Measurements from ENCODE around the gene RASAL2. TPM values are rescaled to one million over a fixed set of nuclear protein-coding genes. Genes with fewer than 3 reads are reported as not detected.

The RASAL2 gene
- total RNA-seq, 1 donor from 2014 or later: 44.2 TPM

DNA sequence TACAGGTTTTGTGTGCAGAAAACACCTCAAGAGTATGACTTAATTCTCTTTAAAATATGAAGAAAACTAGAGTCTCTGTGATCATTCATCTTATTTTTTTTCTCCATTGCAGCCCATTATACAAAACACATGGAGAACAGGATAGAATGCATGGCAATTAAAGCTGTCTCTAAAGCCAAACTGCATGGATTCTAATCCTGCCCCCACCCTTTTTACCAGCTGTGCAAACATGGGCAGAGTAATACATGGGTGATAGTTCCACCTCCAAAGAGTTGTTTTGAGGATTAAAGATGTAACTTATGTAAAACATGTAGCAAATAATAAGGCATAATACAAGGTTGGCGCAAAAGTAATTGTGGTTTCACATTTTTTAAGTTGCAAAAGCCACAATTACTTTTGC lies 288.5 kb downstream of the RASAL2 start:
- no peak overlapping the region for H3K9ac ChIP-seq (ENCODE audit: low read length)
- FAIRE-seq (no peak), DNase-seq (ENCODE audit: low read depth) (no peak)
- Mint-ChIP-seq H3K4me3 (ENCODE audit: unreplicated experiment) (no peak overlapping the region), H3K4me1 (ENCODE audit: low read depth, unreplicated experiment) (peaks cover 2% of the 10 kb centered on the region), H3K27ac (ENCODE audit: unreplicated experiment) (no peak overlapping the region), H3K36me3 (ENCODE audit: low read depth, unreplicated experiment) (no peaks in the 10 kb centered on the region), H3K27me3 (ENCODE audit: low read depth, unreplicated experiment) (no peaks in the 10 kb centered on the region), H3K9me3 (ENCODE audit: unreplicated experiment) (no peaks in the 10 kb centered on the region)
- H3K4me1 ChIP-seq (ENCODE audit: insufficient read depth, low read length): no peaks in the 10 kb centered on the region
- H3K79me2 ChIP-seq (ENCODE audit: insufficient read depth, low read length): no peaks in the 10 kb centered on the region
- H3K9me3 ChIP-seq (ENCODE audit: insufficient read depth, low read depth, low read length): no peaks in the 10 kb centered on the region
- H3K36me3 ChIP-seq (ENCODE audit: insufficient read depth, low read length): no peaks in the 10 kb centered on the region
- no peak overlapping the region for H3K27ac ChIP-seq (ENCODE audit: low read depth, low read length)
- no peak for TF ChIP-seq EZH2 (IDR thresholded peaks at IDR 0.05; ENCODE audit: insufficient read depth, low read length)
- H2AFZ ChIP-seq (ENCODE audit: low read depth, low read length): no peak overlapping the region
- peaks cover 2% of the 10 kb centered on the region for H4K20me1 ChIP-seq (ENCODE audit: insufficient read depth, low read length)
- no peak overlapping the region for H3K4me3 ChIP-seq (ENCODE audit: insufficient read depth, low read depth, low read length)
- no peak overlapping the region for H3K4me2 ChIP-seq (ENCODE audit: low read length)
- no peaks in the 10 kb centered on the region for H3K27me3 ChIP-seq (ENCODE audit: insufficient read depth, low read length)

GRCh38 chr1:178385662-178386061 lies 291.8 kb downstream of the RASAL2 start:
- Mint-ChIP-seq H3K4me1 (ENCODE audit: low read depth, unreplicated experiment) (peaks cover 20% of the 10 kb centered on the region), H3K9me3 (ENCODE audit: unreplicated experiment) (no peaks in the 10 kb centered on the region), H3K4me3 (ENCODE audit: unreplicated experiment) (no peak overlapping the region), H3K27me3 (ENCODE audit: low read depth, unreplicated experiment) (no peaks in the 10 kb centered on the region), H3K27ac (ENCODE audit: unreplicated experiment) (no peak overlapping the region), H3K36me3 (ENCODE audit: low read depth, unreplicated experiment) (peaks cover 1% of the 10 kb centered on the region)
- H3K36me3 ChIP-seq (ENCODE audit: insufficient read depth, low read length): no peaks in the 10 kb centered on the region
- no peak overlapping the region for H3K4me3 ChIP-seq (ENCODE audit: insufficient read depth, low read depth, low read length)
- no peak overlapping the region for H3K9ac ChIP-seq (ENCODE audit: low read length)
- H3K79me2 ChIP-seq (ENCODE audit: insufficient read depth, low read length): peaks cover 3% of the 10 kb centered on the region
- H3K4me1 ChIP-seq (ENCODE audit: insufficient read depth, low read length): peaks cover 14% of the 10 kb centered on the region
- FAIRE-seq (no peak), DNase-seq (ENCODE audit: low read depth) (no peak)
- TF ChIP-seq CTCF (IDR thresholded peaks at IDR 0.05; ENCODE audit: insufficient read depth, low read depth, low read length) (no peak), EZH2 (IDR thresholded peaks at IDR 0.05; ENCODE audit: insufficient read depth, low read length) (no peak)
- no peak overlapping the region for H2AFZ ChIP-seq (ENCODE audit: low read depth, low read length)
- H3K27ac ChIP-seq (ENCODE audit: low read depth, low read length): no peak overlapping the region
- H3K27me3 ChIP-seq (ENCODE audit: insufficient read depth, low read length): no peaks in the 10 kb centered on the region
- H4K20me1 ChIP-seq (ENCODE audit: insufficient read depth, low read length): peaks cover 8% of the 10 kb centered on the region
- H3K9me3 ChIP-seq (ENCODE audit: insufficient read depth, low read depth, low read length): no peaks in the 10 kb centered on the region
- H3K4me2 ChIP-seq (ENCODE audit: low read length): no peak overlapping the region

DNA sequence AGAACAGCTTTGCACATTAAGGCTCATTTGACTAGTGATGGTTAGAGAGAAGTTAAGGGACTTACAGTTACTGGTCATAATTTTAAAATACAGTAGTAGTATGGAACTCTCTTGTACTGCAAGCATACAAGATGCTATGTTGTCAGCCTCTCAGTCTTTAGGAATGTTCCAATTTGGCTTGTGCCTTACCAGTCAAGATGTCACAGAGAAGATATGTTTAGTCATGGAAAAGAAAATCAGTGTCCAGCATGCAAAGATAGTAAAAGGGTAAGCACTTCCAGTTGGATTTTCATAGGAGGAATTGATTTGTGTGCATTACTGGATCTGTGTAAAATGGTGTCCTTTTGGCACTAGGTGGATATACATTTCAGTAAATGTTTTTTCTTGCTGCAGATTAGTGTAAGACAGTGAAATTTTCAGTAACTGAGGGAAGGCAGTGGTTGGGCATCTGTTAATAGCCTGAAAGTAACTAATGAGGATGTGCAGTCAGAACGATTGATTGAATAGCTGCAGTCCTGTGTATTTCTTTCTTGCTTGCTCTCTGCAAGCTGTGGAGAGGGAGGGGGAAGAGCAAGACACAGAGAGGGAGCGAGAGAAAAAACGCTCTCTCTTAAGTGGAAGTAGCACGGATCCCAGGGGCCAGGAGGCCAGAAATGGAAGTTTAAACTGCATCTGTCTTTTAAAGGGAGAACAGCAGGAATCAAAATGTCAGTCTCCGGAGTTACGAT lies 294.7 kb downstream of the RASAL2 start:
- Histone ChIP-seq H3K4me2 (ENCODE audit: low read length) (peak overlapping the region; percentile 48), H3K27ac (ENCODE audit: low read depth, low read length) (peak overlapping the region; percentile 20), H3K79me2 (ENCODE audit: insufficient read depth, low read length) (peaks cover 3% of the 10 kb centered on the region), H2AFZ (ENCODE audit: low read depth, low read length) (no peak overlapping the region), H3K4me3 (ENCODE audit: insufficient read depth, low read depth, low read length) (no peak overlapping the region), H4K20me1 (ENCODE audit: insufficient read depth, low read length) (peaks cover 6% of the 10 kb centered on the region), H3K9ac (ENCODE audit: low read length) (no peak overlapping the region), H3K27me3 (ENCODE audit: insufficient read depth, low read length) (no peaks in the 10 kb centered on the region), H3K36me3 (ENCODE audit: insufficient read depth, low read length) (no peaks in the 10 kb centered on the region), H3K9me3 (ENCODE audit: insufficient read depth, low read depth, low read length) (no peaks in the 10 kb centered on the region), H3K4me1 (ENCODE audit: insufficient read depth, low read length) (peaks cover 14% of the 10 kb centered on the region)
- Mint-ChIP-seq H3K4me3 (ENCODE audit: unreplicated experiment) (no peak overlapping the region), H3K9me3 (ENCODE audit: unreplicated experiment) (no peaks in the 10 kb centered on the region), H3K4me1 (ENCODE audit: low read depth, unreplicated experiment) (peaks cover 18% of the 10 kb centered on the region), H3K36me3 (ENCODE audit: low read depth, unreplicated experiment) (peaks cover 6% of the 10 kb centered on the region), H3K27me3 (ENCODE audit: low read depth, unreplicated experiment) (no peaks in the 10 kb centered on the region), H3K27ac (ENCODE audit: unreplicated experiment) (peak overlapping the region; percentile 3)
- DNase-seq (ENCODE audit: low read depth): peak; percentile 56
- no peak for TF ChIP-seq CTCF (IDR thresholded peaks at IDR 0.05; ENCODE audit: insufficient read depth, low read depth, low read length)
- no peak for TF ChIP-seq EZH2 (IDR thresholded peaks at IDR 0.05; ENCODE audit: insufficient read depth, low read length)
- peak; percentile 91 for FAIRE-seq
